Rectal smooth muscle tissue (tissue), 1 donor: Measurements from ENCODE around the gene LMAN1.

Source experiments
- H3K27ac ChIP-seq: one replicate; pipeline ENCODE4 v1.7.0; 2013; ENCODE audit warnings: low read depth, low read length, inconsistent platforms
- H3K27me3 ChIP-seq: one replicate; pipeline ENCODE4 v1.7.0; 2013; ENCODE audit warnings: low read length; ENCODE audit not compliant: control insufficient read depth, insufficient read depth
- H3K36me3 ChIP-seq: one replicate; pipeline ENCODE4 v1.7.0; 2013; ENCODE audit warnings: low read length; ENCODE audit not compliant: control insufficient read depth, insufficient read depth
- H3K4me1 ChIP-seq: one replicate; pipeline ENCODE4 v1.7.0; 2013; ENCODE audit warnings: low read length; ENCODE audit not compliant: control insufficient read depth, insufficient read depth
- H3K4me3 ChIP-seq: one replicate; pipeline ENCODE4 v1.7.0; 2013; ENCODE audit warnings: low read length
- H3K9ac ChIP-seq: one replicate; pipeline ENCODE4 v1.7.0; 2013; ENCODE audit warnings: low read length

The LMAN1 gene

GRCh38 chr18:59358712-59359575 lies at the start of gene LMAN1:
LMAN1 (minus strand) TSS chr18:59359265; CDS start chr18:59359244, 21 bp downstream.
- H3K27ac ChIP-seq: peak within 1 kb of the TSS; percentile 86
- H3K9ac ChIP-seq: peak within 1 kb of the TSS; percentile 67
- H3K4me1 ChIP-seq: peaks cover 6% of the 10 kb centered on the region
- H3K36me3 ChIP-seq: peaks cover 3% of the 10 kb centered on the region
- H3K4me3 ChIP-seq: peak within 1 kb of the TSS; percentile 81
- H3K27me3 ChIP-seq: no peaks in the 10 kb centered on the region

GRCh38 chr18:59402432-59403090 lies 43.5 kb upstream of the LMAN1 start:
- H3K9ac ChIP-seq: no peak overlapping the region
- no peaks in the 10 kb centered on the region for H3K27me3 ChIP-seq
- H3K4me1 ChIP-seq: no peaks in the 10 kb centered on the region
- no peaks in the 10 kb centered on the region for H3K36me3 ChIP-seq
- H3K4me3 ChIP-seq: no peak overlapping the region
- H3K27ac ChIP-seq: no peak overlapping the region

GRCh38 chr18:59400407-59400806 lies 41.3 kb upstream of the LMAN1 start:
- Histone ChIP-seq H3K36me3 (no peaks in the 10 kb centered on the region), H3K4me1 (no peaks in the 10 kb centered on the region), H3K27me3 (no peaks in the 10 kb centered on the region), H3K27ac (no peak overlapping the region), H3K9ac (no peak overlapping the region), H3K4me3 (no peak overlapping the region)

GRCh38 chr18:59395226-59396175 lies 36.4 kb upstream of the LMAN1 start:
- Histone ChIP-seq H3K4me3 (no peak overlapping the region), H3K27ac (no peak overlapping the region), H3K9ac (no peak overlapping the region), H3K4me1 (no peaks in the 10 kb centered on the region), H3K27me3 (no peaks in the 10 kb centered on the region), H3K36me3 (no peaks in the 10 kb centered on the region)

GRCh38 chr18:59393381-59393780 lies 34.3 kb upstream of the LMAN1 start:
- H3K4me1 ChIP-seq: no peaks in the 10 kb centered on the region
- no peaks in the 10 kb centered on the region for H3K27me3 ChIP-seq
- no peak overlapping the region for H3K27ac ChIP-seq
- H3K36me3 ChIP-seq: no peaks in the 10 kb centered on the region
- H3K9ac ChIP-seq: no peak overlapping the region
- no peak overlapping the region for H3K4me3 ChIP-seq

- H3K27ac ChIP-seq: no peak overlapping the region
- no peaks in the 10 kb centered on the region for H3K36me3 ChIP-seq
- no peaks in the 10 kb centered on the region for H3K4me1 ChIP-seq
- H3K4me3 ChIP-seq: no peak overlapping the region
- no peak overlapping the region for H3K9ac ChIP-seq
- H3K27me3 ChIP-seq: no peaks in the 10 kb centered on the region
Observed at GRCh38 chr18:59388817-59389216, 29.8 kb upstream of the LMAN1 start.

GRCh38 chr18:59387687-59388565 lies 28.9 kb upstream of the LMAN1 start:
- Histone ChIP-seq H3K4me3 (no peak overlapping the region), H3K4me1 (no peaks in the 10 kb centered on the region), H3K27me3 (no peaks in the 10 kb centered on the region), H3K9ac (no peak overlapping the region), H3K36me3 (no peaks in the 10 kb centered on the region), H3K27ac (no peak overlapping the region)

GRCh38 chr18:59386909-59387686 lies 28.0 kb upstream of the LMAN1 start:
- Histone ChIP-seq H3K36me3 (no peaks in the 10 kb centered on the region), H3K4me3 (no peak overlapping the region), H3K9ac (no peak overlapping the region), H3K27ac (no peak overlapping the region), H3K27me3 (no peaks in the 10 kb centered on the region), H3K4me1 (no peaks in the 10 kb centered on the region)

GRCh38 chr18:59385191-59385590 lies 26.1 kb upstream of the LMAN1 start:
- Histone ChIP-seq H3K27ac (no peak overlapping the region), H3K4me3 (no peak overlapping the region), H3K36me3 (no peaks in the 10 kb centered on the region)

GRCh38 chr18:59383851-59384250 lies 24.8 kb upstream of the LMAN1 start:
- no peak overlapping the region for H3K4me3 ChIP-seq
- H3K4me1 ChIP-seq: no peaks in the 10 kb centered on the region
- no peaks in the 10 kb centered on the region for H3K27me3 ChIP-seq
- H3K9ac ChIP-seq: no peak overlapping the region
- H3K27ac ChIP-seq: no peak overlapping the region
- H3K36me3 ChIP-seq: no peaks in the 10 kb centered on the region

More at GRCh38 chr18:59385191-59385590, 26.1 kb upstream of the LMAN1 start:
- no peaks in the 10 kb centered on the region for H3K4me1 ChIP-seq
- no peaks in the 10 kb centered on the region for H3K27me3 ChIP-seq
- H3K9ac ChIP-seq: no peak overlapping the region

- Histone ChIP-seq H3K4me1 (no peaks in the 10 kb centered on the region), H3K27me3 (no peaks in the 10 kb centered on the region), H3K36me3 (no peaks in the 10 kb centered on the region), H3K9ac (no peak overlapping the region), H3K4me3 (no peak overlapping the region), H3K27ac (no peak overlapping the region)
Observed at GRCh38 chr18:59382383-59382782, 23.3 kb upstream of the LMAN1 start.
